HG03342 (cell line): ENCODE data around the gene MEGF9.
"Not testable (repeated sequence)": the region's sequence is repeated elsewhere in the genome, so short reads cannot be mapped to it uniquely, and the experiment has no call there.

ENCODE experiments used
- ATAC-seq: cut with Tn5 transposase; IDR thresholded peaks from one replicate; pipeline ENCODE4 v1.9.1; 2021; ENCODE audit warnings: mild to moderate bottlenecking, moderate library complexity; ENCODE audit not compliant: unreplicated experiment

MEGF9 gene

DNA sequence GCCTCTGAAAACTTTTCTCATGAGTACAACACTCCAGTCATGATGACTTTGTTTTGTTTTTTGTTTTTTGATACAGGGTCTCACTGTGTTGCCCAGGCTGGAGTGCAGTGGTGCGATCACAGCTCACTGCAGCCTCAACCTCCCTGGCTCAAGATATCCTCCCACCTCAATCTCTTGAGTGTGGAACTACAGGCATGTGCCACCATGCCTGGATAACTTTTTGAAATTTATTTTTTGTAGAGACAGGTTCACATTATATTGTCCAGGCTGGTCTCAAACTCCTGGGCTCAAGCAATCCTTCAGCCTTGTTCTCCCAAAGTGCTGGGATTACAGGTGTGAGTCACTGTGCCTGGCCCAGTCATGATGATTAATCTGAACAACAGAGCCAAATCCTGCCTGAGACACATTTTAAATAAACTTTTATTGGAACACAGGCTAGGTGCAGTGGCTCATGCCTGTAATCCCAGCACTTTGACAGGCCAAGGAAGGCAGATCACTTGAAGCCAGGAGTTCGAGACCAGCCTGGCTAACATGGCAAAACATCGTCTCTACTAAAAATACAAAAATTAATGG is 85.3 kb downstream of the MEGF9 start:
- not testable (repeated sequence) for ATAC-seq

DNA sequence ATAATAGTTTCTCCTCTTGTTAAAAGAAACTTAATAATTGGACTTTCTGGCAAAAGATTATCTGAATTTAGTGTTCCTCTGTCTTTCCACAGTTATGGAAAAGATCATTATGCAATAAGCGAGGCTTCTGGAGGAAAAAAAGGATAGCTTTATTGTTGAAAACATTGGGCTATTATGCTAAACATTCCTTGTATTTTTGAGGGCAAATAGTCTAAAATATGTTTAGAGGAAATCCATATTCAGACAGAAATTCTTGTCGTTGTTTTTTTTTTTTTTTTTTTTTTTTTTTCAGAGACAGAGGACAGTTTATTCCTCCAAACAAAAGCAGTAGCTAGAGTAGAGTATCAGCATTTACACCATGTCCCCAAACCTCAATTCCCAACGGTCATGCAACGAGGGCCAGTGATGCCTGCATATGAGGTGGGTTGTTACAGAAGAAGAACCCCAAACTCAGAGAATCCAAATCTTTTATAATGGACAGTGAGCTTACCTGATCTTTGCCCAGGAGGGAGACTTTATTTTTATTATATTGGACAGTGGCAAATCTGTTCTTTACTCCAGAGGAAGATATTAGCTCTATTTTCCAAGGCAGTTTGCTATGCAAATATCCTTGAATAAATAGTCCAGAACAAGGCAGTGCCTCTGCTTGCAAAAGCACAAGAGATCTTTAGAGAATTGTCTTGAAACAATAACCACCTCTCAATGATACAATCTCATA is 85.9 kb downstream of the MEGF9 start:
- no peak for ATAC-seq

DNA sequence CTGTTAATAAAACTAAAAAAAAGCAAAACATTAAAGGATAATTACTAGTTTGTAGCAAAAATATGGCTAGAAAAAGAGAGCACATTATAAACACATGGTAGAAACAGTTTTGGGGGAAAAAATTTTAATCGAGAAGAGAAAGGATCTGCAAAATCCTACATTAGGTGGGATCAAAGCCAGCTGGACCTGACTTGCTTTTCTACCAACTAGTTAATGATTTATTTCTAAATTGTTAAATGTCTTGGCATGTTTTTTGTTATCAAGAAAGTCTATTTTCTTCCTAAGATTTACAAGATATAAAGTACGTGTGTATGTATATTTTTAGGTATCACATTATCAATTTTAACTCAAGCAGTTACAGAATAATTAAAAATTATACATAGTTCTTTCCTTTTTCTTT is 87.2 kb downstream of the MEGF9 start:
- no peak for ATAC-seq

DNA sequence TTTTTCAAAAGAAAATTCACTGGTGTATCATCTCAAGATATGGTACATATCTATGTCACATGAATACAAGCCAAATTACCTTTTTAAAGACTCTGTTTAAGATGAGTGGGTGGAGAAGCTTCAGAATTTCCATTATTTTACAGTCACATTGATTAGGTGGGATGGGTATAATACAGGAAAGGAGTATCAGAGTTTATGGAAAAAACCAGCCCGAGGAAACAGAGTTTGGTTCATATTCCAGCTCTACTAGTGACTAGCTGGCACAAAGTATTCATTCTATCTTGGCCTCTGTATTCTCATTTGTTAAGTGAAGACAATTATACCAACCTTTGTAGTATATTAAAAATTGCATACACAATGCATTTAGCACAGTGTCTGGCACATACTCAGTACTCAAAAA is 87.8 kb downstream of the MEGF9 start:
- ATAC-seq = no peak

DNA sequence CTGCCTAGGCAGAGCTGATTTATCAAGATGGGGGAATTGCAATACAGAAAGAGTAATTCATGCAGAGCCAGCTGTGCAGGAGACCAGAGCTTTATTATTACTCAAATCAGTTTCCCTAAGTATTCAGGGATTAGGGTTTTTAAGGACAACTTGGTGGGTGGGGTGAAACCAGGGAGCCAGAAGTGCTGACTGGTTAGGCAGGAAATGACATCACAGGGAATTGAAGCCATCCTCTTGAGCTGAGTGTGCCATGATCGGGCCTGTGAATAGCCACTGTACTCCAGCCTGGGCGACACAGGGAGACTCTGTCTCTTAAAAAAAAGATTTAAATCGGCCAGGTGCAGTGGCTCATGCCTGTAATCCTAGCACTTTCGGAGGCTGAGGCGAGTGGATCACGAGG is 89.0 kb downstream of the MEGF9 start:
- ATAC-seq = no peak

DNA sequence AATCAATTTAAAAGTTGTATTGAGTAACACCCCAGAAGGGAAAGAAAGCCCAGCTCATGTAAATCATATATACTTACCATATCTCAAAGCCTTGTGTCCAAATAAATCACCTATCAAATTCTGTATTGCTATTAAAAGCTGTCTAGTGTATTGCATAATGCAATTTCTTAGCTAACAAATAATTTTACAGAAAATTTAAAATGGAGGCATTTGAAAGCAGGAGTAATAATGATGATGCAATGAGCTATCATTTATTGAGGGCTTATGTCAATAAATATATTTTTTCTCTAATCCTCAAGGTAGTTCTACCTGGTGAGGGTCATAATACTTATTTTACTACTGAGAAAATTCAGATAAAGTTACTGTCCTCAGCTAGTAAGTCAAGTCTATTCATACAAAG is 91.5 kb downstream of the MEGF9 start:
- no peak for ATAC-seq

DNA sequence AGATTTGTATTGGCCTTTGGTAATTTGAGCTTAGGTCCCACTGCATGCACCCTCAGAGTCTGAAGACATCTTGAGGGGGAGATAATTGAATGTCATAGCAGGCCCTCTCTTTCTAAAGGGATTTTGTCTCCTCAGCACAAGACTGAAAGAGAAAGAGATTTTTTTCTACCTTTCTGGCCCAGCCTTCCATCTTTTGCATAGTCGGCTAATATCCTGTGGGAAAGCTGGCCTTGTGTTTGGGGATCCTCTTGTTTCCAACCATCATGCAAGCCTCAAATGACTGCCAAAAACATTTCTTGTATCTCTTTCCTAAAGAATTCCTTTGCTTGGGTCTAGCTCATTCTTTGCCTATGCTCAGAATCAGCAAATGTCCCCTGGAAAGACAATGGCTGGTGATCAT is 92.3 kb downstream of the MEGF9 start:
- no peak for ATAC-seq

DNA sequence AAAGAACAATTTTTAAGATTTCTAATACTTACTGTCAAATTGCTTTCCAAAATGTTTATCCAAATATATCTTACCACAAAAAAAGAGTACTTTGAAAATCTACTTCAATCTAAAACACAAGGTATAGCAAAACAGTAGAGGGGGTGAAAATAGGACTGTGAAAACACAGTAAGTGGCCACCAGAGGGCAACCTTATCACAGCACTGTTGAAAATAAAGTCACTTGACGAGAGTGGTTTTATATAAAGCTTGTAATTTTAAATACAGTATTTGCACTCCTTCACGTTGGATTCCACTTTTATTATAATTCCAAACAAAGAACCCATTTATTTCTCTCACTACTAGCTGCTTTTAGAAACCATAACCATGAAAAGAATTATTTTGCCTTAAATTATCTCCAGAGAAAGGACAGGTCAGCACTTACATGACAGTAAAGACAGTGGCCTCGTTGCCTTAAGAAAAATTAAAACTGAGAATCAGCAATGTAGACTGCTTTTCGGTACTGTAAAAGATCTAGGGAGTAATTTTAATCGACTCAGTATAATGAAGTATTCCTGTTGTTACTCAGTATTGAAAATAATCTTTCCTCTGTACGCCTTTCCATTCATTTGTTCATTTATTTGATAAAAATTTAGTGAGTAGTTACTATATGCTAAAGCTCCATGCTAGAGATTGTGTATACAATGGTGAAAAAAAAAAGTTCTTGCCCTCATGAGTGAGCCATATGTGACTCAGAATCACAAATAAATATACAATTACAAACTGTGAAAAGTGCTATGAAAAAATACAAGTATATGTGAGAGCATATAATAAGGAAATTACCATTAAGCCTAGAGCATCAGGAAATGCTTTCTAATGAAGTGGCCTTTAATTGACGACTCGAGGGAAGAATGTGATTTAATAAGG is 94.3 kb downstream of the MEGF9 start:
- no peak for ATAC-seq

DNA sequence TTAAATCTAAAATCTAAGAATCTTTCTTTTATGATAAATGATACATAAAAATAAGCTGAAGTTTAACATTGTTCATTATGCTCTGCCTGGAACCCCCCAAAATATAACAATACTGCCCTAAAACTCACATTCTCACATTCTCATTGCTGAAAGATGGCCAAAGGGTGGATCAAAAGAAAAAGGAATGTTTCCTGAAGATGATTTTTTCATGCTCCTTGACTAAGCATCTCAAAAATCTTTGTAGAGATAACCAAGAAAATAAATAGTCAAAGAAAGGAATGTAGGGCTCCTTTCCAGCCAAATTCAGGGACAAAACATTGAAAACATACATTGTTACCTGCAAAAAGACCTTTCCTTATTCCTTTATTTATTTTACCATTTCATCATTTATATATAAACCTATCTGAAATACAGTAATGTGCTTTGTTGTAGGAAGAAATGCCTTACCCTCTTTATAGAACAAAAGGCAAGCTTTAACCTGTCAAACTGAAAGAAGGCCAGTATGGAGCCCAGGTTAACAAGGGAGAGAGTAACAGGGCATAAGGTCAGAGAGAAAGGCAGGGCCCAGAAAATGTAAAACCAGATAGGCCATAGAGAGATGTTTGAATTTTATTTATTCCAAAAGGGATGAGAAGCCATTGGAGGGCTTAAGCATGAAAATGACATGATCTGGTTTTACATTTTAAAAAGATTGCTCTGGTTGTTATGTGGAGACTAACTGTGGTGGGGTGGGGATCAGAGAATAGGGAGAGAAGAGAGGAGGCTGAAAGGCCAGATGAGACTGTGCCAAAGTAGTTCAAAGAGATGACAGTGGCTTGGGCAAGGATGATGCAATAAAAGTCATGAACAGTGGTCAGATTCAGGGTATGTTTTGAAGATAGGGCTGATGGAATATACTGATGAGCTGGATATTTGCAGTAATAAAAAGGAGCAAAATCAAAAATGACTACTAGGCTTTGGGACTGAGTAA is 97.0 kb downstream of the MEGF9 start:
- no peak for ATAC-seq

DNA sequence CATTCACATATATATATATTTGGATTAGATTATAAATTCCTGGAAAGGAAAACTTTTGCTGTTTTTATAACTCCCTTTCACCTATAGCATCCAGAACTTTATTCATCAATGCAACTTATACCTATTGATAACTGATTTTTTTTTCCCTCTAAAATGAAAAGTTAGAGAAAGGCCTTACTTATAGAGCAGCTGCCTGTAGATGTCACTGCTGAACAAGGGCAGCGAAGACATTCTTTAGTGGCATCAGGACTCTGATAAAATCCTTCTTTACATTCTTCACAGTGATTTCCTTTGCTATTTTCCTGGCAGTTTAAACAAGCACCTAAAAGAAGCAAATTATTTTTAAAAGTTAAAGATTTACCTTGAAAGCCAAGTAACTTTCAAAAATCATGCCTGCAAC is 102.1 kb downstream of the MEGF9 start:
- no peak for ATAC-seq

DNA sequence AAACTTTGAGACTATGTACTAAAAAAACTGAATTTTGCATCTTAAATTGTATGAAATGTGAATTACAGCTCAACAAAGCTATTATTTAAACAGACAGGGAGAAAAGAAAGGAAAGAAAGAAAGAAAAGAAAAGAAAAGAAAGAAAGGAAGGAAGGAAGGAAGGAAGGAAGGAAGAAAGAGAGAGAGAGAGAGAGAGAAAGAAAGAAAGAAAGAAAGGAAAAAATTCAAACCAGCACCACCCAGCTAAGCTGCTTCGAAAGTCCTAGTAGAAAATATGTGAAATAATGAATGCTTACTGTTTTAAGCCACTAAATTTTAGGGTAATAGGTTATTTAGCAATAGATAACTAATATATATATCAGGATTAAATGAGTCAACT is 102.6 kb downstream of the MEGF9 start:
- ATAC-seq = no peak

DNA sequence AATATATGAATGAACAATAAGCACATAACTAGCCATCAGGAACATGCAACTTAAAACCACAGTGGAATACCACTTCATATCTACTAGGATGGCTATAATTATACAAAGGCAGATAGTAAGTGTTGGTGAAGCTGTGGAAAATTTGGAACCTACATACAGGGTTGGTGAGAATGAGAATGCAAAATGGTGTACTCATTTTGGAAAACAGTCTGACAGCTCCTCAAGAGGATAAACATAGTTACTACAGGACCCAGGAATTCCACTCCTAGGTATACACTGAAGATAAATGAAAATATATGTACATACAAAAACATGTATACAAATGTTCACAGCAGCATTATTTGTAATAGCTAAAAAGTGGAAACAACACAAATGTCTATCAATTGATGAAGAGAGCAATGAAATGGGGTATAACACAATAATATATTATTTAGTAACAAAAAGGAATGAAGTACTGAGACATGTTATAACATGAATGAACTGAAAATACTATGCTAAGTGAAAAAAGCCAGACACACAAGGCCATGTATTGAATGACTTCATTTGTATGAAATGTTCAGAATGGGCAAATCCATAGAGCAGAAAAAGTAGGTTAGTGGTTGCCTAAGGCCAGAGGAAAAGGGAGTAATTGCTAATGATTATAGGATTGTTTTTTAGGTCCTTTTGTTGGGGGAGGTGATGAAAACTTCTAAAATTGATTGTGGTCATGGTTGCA is 103.1 kb downstream of the MEGF9 start:
- ATAC-seq = no peak

DNA sequence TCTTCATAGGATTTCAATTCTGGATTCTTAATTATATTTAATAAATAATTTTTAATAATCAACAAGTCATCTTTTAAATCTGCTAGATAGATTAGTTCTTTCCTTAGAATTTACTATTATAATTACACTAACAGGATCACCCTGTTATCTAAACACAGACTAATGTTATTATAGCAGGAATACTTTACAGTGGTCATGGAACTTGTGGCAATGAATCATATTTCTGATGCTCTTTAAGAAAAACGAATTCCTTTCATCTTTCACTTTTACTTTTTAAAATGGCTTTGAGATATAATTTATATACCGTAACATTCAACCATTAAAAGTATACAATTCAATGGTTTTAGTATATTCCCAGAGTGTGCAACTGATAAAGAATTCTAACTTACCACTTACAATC is 104.6 kb downstream of the MEGF9 start:
- no peak for ATAC-seq

DNA sequence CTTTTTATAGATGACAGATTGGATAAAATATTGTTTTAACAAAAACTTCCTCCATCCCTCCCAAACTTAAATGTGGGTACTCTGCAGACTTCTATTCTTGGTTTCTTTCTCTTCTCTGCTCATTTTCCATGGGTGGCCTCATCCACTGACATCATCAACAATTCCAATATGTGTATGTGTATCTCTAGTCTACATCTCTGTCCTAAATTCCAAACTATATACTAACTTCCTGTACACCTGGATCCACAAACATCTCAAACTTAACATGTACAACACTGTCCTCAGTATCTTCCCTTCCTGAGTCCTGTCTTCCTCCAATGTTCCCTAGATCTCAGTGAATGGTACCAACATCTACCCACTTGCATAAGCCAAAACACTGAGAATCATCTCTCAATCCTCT is 105.8 kb downstream of the MEGF9 start:
- ATAC-seq = no peak

DNA sequence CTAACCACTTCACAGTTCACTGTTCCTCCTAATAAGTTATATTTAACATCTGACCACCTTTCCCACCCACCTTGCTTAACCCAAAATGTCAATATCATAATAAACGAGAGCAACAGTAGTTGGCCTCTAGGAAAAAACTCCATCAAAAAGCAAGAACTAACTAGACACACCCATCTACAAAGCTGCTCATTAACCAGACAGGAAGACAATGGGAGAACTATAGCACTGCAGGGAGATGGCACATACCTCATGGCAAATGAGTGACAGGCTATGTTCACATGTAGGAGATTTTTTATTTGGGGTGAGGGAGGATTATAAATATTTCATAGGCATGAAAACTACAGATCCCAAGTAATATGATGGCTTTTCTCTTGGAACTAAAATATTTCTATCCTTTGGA is 110.7 kb downstream of the MEGF9 start:
- no peak for ATAC-seq

DNA sequence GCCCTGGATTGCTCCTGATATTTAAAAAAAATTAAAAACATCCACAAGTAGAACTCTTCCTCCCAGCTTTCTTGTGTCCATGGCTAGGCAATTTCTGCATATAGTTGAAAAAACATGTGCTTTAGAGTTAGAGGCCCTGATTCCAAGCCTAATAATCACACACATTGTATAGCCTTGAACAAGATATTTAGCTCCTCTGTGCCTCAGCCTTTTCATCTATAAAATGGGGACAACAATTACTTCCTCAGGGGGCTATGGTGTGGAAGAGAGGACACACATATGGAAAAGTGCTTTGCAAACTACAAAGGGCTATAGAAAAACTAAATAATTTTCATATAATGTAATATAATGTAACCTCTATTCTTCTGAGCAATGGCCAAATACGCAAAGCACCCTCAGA is 111.3 kb downstream of the MEGF9 start:
- no peak for ATAC-seq

DNA sequence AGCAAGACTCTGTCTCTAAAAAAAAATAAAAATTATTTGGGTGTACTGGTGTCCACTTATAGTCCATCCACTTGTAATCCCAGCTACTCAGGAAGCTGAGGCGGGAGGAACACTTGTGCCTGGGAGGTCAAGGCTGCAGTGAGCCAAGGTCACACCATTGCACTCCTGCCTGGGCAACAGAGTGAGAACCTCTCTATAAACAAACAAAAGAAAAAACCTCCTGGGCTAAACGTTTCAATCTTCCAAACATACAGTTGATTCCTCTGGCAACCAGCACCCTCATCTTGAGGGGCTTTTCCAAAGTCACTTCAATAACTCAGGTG is 120.4 kb downstream of the MEGF9 start:
- no peak for ATAC-seq

DNA sequence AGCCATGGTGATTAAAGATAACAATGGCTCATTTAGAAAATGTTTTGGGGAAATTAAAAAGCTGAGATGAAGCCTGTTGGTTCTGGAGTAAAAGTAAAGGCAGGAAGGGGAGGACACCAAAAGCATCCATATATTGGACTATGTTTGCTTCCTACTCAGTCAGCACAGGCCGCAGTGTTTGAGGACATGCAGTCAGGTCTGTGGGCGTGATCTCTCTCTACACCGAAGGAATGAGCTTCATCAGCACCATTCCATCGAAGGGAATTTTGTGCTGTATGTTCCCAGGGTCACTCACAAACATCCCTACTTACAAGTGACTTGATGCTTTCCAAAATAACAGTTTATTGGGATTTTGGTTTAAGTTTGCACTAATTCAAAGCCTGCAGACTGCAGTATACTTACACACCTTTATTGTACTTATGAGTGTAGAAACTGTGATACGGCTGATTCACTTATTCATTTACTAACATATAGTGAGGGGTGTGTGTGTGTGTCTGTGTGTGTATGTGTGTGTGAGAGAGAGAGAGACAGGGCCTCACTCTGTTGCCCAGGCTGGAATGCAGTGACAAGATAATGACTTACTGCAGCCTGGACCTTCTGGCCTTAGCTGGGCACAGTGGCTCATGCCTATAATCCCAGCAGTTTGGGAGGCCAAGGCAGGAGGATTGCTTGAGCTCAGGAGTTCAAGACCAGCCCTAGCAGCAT is 120.9 kb downstream of the MEGF9 start:
- no peak for ATAC-seq

DNA sequence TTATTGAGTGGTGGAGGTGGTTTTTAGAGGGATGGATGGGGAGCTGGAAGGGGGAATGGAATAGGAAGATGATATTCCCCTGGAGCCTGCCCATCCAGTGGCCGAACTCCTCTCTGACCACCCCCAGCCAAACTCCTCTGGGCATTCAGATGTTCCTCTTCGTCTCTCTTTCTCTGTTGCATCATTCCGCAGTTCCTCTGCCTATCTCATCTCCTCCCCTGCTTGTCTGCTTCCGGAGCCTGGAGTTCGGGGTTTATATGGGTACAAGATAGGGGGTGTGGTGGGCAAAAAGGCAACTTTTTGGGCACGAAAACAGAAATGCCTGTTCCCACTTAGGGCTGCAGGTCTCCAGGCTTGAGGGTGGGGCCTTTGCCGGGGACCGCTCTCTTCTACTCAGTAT is 122.1 kb downstream of the MEGF9 start:
- no peak for ATAC-seq

DNA sequence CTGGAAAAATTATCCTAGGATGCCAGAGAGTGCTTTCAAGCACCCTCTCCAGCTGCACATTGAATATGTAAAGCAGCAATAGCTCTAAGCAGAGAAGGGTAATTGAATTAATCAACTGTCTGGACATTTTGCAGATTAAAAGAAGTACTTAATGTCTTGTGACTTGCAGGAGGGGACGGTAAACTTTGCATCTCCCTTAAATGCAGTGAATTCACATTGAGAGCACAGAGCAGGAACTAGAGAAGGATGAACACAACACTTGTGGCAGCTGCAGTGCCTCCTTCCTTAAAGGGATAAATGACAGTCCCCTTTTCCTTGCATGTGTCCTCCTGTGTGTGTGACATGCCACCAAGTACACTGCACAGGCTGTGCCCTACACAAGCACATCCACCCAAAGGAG is 126.9 kb downstream of the MEGF9 start:
- no peak for ATAC-seq
